RKO (cell line): ENCODE data around the gene MED13.

Experiments used
- DNase-seq: peaks from one replicate; pipeline ENCODE4 v3.0.0-alpha.2; 2016; ENCODE audit warnings: low spot score

MED13 gene, protein sequence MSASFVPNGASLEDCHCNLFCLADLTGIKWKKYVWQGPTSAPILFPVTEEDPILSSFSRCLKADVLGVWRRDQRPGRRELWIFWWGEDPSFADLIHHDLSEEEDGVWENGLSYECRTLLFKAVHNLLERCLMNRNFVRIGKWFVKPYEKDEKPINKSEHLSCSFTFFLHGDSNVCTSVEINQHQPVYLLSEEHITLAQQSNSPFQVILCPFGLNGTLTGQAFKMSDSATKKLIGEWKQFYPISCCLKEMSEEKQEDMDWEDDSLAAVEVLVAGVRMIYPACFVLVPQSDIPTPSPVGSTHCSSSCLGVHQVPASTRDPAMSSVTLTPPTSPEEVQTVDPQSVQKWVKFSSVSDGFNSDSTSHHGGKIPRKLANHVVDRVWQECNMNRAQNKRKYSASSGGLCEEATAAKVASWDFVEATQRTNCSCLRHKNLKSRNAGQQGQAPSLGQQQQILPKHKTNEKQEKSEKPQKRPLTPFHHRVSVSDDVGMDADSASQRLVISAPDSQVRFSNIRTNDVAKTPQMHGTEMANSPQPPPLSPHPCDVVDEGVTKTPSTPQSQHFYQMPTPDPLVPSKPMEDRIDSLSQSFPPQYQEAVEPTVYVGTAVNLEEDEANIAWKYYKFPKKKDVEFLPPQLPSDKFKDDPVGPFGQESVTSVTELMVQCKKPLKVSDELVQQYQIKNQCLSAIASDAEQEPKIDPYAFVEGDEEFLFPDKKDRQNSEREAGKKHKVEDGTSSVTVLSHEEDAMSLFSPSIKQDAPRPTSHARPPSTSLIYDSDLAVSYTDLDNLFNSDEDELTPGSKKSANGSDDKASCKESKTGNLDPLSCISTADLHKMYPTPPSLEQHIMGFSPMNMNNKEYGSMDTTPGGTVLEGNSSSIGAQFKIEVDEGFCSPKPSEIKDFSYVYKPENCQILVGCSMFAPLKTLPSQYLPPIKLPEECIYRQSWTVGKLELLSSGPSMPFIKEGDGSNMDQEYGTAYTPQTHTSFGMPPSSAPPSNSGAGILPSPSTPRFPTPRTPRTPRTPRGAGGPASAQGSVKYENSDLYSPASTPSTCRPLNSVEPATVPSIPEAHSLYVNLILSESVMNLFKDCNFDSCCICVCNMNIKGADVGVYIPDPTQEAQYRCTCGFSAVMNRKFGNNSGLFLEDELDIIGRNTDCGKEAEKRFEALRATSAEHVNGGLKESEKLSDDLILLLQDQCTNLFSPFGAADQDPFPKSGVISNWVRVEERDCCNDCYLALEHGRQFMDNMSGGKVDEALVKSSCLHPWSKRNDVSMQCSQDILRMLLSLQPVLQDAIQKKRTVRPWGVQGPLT (N-terminal part only)

DNA sequence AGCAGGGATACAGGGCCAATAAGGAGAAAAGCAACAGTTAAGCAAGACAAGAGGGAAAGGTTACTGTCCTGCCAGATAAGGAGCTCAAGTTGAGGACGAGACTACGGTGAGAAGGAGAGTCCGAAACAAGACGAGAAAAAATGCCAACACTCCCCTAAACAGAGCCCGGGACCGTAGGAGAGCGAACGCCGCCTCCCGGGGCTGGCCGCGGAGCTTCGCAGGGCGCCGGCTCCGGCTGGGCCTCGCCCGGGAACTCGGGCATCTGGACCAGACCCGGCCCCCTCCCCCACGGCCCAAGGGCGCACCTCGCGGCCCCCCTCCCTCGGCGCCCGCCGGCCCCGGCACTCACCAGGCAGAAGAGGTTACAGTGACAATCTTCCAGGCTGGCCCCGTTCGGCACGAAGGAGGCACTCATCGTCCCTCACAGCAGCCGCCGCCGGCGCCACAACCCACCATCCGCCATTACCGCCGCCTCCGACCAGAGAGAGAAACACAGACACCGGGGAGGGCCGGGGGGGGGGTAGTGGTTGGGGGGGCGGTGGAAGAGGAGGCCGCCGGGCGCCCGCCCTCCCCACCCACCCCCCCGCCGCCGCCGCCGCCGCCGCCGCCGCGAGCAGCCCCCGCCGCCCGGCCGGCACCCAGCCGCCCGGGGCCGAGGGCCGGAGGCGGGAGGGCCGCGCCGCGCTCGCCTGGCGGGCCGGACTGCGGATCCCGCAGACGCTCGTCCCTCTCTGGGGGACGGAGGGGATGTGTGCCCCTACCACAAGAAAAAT, at the start of gene MED13:
Gene MED13, minus strand, starts transcription at position 488 of the 773 bp plus-strand sequence. Its CDS starts 73 bp downstream, at position 415.
- DNase-seq, result peak; percentile 54

DNA sequence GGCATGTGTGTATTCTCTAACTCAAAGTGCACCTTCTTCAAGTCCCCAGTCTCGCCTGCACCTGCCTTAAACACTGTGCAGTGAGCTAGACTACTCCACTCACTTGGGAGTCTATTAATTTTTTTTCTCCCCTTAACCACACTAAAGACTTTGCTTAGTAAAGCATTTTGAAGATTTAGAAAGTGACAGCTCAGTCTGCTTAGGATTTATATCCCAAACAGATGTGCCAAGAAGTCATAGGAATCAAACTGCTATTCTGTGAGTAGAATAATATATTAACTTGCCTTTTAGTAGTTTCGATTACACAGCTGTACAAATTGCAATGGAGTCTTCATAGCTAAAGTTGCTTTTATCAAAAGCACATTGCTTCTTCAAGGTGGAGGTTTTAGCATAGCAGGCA, 47.2 kb upstream of the MED13 start:
- DNase-seq, result no peak

DNA sequence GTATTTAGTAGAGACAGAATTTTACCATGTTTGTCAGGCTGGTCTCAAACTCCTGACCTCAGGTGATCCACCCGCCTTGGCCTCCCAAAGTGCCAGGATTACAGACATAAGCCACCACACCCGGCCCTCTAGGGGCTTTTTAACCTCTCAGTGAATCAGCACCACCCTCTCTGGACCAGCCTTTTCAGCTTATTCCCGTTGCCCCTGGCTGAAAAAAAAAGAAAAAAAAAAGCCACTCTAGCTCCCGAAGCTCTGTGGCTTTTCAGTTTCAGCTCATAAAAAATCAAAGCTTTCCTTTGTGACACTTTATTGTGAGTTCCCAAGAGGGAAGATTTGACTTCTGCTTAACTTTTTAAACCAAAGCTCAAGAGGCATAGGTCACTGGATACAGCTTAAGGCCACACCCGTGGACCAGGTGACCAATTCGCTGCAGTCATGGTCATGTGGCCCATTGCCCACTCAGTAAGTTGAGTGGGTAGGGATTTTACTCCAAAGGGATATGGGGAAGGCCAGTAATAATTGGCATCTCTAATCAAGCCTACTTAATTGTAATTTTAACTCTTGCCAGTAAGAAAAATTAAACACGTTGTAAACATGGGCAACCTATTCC, 46.6 kb upstream of the MED13 start:
- DNase-seq, result no peak

DNA sequence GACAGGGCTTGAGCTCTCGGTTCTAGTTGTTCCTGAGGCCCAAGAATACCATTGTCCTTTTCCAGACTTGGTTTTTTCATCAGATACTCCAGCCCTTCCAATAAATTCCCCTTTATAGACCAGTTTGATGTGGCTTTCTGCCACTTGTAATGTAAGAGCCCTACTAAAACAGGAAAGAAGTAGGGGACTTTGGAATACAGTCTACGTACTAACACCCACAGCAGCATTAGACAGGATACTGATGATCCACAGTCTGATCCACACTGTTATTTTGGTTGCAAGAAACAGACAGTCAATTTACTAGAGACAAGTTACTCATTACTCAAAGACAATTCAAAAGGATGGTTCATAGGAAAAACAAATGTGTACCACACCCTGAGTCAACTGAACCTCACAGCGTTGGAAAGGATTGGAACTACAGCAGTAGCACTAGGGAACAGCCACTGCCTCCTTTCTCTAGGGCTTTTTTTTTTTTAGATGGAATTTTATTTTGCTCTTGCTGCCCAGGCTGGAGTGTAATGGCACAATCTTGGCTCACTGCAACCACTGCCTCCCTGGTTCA, 45.9 kb upstream of the MED13 start:
- no peak for DNase-seq

DNA sequence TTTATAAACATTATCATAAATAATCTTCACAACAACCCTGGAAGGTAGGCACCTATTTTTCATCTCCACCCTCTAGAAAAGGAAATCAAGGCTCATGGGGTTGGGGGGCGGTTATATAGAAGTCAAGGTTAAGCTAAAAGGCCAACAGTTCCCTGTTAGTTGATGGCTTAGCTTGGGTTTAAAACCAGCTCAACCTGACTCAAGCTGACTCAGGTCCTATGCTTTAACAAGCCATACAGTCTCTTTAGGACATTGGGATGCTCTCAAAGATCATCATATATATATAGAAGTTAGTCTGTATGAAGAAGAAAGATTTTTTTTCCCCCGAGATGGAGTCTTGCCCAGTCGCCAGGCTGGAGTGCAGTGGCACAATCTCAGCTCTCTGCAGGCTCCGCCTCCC, 44.8 kb upstream of the MED13 start:
- no peak for DNase-seq

DNA sequence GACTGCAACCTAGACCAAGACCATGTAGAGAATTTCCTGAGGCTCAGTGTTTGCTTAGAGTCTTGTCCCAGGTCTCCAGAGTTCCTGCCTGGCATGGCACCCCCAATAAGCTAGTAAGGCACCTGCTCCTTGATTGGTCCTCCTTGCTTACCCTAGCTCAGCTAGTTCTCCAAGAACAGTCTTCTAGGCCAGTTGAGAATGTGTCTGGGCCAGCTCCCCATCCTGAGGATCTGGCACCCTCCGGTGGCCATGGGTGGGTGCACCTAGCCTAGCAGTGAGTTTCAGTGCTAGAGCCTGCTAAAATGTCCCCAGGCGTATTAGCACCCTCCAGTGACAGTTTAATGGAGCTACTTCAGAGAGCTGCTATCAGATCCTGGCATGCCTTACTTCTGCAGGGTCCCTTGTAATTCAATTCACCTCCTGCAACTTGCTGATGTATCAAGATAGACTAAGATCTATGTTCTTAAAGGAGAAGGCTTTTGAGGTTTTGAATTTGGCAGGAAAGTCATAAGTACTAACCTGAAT, 44.4 kb upstream of the MED13 start:
- peak; percentile 84 for DNase-seq

DNA sequence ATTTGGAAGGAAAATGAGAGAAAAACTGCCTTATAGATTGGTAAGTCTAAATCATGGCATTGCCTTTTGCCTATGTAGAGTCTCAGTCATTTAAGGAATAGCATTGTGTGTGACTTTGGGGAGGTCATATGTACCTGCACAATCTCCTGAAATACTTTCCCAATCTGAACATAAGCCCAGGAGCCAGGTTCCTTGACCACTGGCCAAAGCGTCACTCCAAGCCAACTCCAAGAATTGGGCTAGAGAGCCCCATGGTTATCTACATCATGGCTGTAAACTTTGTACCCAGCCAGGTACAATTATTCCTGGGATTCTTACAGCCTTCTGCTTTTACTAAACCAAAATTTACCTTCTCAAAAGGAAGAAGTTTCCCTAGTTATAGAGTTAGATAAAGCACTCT, 40.8 kb upstream of the MED13 start:
- no peak for DNase-seq

DNA sequence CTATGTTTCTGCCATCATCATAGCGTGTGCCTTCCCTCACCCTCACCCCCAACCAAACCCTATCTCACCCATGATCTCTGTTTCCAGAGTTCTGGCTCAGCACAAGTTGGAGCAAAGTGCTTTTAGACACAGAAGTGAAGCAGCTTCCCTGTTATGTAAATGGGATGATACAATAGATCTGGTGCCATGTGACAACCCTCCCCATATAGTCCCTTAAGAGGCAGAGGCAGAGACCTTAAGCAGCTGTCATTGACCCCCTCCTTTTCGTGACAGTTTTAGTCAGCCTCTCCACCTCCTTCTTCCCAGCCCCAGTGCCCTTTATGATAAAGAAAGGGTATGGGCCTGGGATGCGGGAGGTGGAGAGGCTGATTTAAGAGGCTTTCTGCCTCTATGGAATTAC, 40.3 kb upstream of the MED13 start:
- no peak for DNase-seq

DNA sequence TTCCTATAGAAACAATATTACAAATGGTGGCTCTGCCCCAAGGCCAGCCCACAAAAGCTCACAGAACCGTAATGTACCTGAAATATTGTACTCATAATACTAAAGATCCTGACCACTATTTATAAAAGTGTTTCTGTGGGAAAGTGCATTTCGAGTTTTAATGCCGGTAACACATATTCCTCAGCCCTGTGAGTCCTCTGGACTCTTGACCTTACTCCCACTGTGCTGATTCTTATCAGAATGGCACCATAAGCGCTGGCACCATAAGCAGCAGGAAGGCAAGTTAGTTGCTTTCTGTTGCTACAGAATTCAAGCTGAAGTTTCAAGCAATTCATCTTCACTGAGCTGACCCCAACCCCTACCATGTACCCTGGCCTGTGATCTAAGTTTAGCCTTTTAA, 36.4 kb upstream of the MED13 start:
- no peak for DNase-seq

DNA sequence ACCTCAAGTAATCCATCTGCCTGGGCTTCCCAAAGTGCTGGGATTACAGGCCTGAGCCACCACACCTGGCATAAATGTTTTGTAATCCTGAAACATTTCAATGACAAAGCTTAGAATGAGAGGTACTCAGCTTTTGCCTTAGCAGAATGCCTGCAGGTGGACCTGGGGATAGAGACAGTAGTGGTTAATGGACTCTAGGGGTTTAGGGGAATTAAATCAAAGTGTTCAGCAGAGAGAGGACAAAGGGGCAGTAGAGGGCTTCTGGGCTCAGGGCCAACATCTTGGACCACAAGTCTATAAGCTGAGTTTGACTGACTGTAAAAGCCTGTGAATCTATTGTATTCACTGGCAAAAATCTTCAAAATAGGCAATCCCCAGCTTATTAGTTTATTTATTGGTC, 36.0 kb upstream of the MED13 start:
- DNase-seq, result no peak

DNA sequence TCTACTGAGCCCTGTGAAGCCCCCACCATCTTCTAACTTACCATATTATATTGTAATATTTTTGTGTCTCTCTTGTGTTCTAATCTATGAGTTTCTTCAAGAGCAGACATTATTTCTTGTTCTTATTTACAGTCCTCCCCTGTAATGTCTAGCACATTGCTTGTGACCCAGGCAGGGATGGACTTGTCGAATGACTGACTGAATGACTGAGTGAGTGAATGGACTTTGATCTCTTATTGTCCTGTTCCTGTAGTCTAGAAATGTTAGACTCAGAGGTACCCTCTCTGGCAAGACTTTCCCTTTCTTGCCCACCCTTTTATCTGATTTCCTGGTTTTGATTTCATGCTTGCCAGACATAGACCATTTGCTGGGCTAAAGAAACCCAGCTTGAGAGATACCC, 35.0 kb upstream of the MED13 start:
- no peak for DNase-seq

DNA sequence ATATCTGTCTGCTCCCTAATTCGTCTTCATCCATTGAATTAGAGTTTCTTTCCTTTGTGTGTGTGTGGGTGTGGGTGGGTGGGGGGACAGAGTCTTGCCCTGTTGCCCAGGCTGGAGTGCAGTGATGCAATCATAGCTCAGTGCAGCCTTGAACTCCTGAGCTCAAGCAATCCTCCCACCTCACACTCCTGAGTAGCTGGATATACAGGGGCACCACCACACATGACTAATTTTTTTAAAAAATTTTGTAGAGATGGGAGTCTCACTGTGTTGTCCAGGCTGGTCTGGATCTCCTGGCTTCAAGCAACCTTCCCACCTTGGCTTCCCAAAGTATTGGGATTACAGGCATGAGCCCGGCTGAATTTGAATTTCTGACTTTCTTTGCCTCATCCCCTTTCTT, 34.5 kb upstream of the MED13 start:
- DNase-seq, result no peak

DNA sequence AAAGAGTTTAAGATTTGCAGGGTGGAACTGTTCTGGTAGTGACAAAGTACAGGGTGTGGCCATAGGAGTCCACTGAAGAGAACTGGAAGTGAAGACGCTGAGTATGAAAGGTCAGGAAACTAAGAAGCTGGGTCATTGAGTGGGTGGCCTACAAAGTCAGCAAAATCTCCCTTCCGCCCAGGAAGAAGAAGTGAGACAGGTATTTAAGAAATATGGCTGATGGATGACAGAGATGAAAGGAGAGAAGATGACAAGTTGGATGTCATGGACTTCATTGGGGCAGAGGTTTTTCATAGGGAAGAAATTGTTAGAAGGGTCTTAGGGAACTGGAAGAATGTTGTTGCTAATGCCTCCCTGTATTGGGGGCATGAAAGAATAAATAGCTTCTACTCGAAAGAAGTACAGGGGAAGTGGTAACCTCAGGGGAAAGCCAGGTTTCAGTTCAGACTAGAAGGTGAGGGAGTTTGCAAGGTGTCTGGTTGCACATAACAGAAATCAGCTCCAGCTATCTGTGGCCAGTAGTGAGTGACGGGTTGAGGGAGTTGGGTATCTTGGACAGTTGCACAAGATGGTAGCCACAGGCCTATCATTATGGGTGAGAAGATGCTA, 33.6 kb upstream of the MED13 start:
- no peak for DNase-seq

DNA sequence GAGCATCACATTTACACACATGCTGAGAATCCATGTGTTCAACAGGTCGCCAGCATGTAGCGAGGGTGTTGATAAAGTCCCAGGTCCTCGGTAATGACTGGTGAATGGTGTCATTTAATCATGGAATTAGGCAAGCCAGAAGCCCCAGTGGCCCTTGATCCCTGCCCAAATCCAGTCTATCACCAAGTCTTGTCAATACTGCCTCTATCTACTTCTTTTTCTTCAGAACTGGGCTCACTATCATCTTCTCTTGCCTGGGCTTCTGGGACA, 31.3 kb upstream of the MED13 start:
- DNase-seq, result no peak

DNA sequence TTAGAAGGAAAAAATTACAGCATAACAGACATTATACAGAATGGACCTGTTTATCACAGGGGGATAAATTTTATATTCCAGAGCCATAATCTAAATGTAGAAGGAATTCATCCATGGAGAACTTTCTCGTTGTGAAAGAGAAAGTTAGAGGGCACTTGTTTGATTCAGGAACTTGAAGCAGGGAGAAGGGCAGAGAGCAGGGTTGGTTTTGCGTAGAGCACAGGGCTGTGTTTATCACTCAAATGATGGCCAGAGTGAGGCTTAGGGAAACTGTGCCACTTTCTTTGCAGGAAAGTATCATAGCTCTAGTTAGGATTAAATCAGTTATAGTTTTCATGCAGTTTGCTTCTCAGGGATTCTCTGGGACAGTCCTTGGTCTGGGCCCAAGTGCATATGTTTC, 29.1 kb upstream of the MED13 start:
- no peak for DNase-seq

DNA sequence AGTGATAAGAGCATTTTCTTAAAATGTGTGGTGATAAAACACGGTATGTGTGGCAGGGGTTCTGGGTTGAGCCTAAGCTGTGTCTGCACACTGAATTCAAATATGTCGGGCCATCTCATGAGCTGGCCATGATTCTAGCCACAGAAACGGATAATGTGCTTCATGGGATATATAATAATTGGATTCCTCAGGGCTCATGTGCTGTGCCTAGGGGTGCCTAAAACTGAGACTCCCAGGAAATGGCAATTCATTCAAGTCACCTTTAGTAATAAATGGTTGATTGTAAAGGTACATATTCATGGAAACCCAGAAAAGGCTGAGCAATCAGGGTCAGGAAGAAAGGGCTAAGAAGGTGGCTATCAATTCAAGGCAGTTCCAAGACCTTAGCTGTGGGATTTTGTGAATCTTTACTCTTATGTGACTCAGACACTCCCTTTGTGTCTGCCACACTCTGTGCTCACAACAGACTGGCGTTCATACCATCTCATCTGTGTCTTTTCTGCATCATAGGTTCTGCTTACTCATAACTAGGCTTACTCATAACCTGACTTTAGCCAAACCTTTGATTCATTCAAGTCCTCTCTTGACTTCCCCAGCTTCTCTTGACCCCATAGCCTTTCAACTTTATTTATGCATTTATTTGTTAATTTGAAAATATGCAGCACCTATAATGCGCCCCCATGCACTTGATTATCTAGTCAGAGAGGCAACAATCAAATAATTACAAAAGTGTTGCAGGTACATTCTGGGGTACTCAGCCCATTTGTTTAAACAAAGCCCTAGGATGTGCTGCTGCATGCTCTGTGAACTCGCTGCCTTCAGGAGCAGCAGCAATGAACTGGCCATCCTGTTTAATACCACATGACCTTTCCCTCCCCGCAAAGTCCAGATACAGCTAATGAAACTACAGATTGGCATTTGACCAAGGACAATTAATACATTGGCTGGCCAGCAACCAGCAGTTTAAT, 28.4 kb upstream of the MED13 start:
- DNase-seq, result peak; percentile 95

DNA sequence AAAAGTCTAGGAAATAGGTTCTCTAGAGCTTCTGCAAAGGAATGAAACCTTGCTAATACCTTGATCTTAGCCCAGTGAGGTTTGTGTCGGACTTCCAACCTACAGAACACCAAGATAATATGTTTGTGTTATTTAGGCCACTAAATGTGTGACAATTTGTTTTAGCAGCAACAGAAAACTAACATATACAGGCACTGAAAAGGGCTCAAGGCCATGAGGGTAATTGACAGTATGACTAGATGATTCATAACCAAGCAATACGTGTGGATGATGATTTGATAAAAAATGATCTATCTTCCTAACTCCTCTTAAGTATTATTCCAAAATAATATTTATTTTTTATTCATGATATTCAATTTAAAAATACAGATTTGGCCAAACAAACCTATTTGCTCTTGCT, 27.7 kb upstream of the MED13 start:
- DNase-seq, result peak; percentile 9

DNA sequence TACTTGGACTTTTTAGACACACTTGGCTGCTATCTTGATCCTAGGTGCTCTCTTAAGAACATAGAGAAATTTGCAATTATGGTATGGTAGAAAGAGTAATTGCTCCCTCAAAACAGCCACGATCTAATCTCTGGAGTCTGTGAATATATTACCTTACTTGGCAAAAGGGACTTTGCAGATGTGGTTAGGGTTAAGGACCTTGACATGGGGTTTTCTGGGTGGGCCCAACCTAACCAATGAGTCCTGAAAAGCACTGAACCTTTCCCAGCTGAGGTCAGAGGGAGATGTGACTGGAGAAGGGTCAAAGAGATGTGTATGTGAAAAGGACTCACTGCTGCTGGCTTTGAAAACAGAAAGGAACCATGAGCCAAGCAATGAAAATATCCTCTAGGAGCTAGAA, 26.7 kb upstream of the MED13 start:
- no peak for DNase-seq

DNA sequence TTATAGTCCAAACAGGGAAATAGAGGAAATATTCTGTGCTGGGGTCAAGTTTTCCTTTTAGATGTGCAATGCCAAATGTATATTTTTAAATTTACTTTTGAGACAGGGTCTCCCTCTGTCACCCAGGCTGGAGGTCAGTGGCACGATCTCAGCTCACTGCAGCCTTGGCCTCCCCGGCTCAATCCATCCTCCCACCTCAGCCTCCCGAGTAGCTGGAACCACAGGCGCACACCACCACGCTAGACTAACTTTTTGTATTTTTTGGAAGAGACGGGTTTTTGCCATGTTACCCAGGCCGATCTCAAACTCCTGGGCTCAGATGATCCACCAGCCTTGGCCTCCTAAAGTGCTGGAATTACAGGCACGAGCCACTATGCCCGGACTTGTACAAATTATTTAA, 25.8 kb upstream of the MED13 start:
- no peak for DNase-seq
